Pancreas (tissue), 10 donors: ENCODE results near the gene CD27. TPM values are rescaled to one million over a fixed set of nuclear protein-coding genes. Genes with fewer than 3 reads are reported as not detected.
"Not testable (repeated sequence)": the region's sequence is repeated elsewhere in the genome, so short reads cannot be mapped to it uniquely, and the experiment has no call there.

Experiments used
- ATAC-seq, 4 donors: fragments of 200-7000 bp; cut with Tn5 transposase; one replicate each; pipeline versions ENCODE4 v1.8.0 to v1.9.1; 2020; ENCODE audit warnings: mild to moderate bottlenecking in 4 of 4, moderate library complexity in 4 of 4
- DNase-seq, 6 donors: peaks; one replicate each; pipeline ENCODE4 v3.0.0-alpha.2; 2020
- FAIRE-seq: peaks from 2 replicates; lab custom pipeline; 2012; peaks lifted over from hg19 to GRCh38; lab: Jason Lieb, UNC
- H3K27ac ChIP-seq, 4 donors: fragments of 200-600 bp; sonication (generic); 1 replicate in 3 of 4; 2 replicates in 1 of 4; pipeline versions ENCODE4 v1.5.0 to v1.8.0; 2020
- H3K27me3 ChIP-seq, 4 donors: fragments of 200-600 bp; one replicate each; pipeline ENCODE4 v1.8.0; 2021
- H3K36me3 ChIP-seq, 3 donors: fragments of 200-600 bp; sonication (generic) in 1 of 3; one replicate each; pipeline versions ENCODE4 v1.5.0 to v1.8.0; 2020 to 2021
- H3K4me1 ChIP-seq, 3 donors: fragments of 200-600 bp; one replicate each; pipeline ENCODE4 v1.8.0; 2021
- H3K4me3 ChIP-seq, 4 donors: fragments of 200-600 bp; sonication (generic) in 2 of 4; one replicate each; pipeline versions ENCODE4 v1.5.0 to v1.8.0; 2020 to 2021
- H3K9me3 ChIP-seq, 4 donors: fragments of 200-600 bp; one replicate each; pipeline ENCODE4 v1.8.0; 2021
- WGBS, 2 donors: extraction: QIAGEN DNeasy Blood & Tissue Kit; methylation state at CpG; one replicate each; pipeline ENCODE4 v1.1.7; 2013; 5-methylcytosine and 5-hydroxymethylcytosine counted together
- intact Hi-C, 3 donors: fragments of 100-400 bp; cut with DNase I; formaldehyde crosslinking; loops; one replicate each; pipeline versions ENCODE4 v1.11.1 to v1.14.2; 2022
- polyA plus RNA-seq, 2 donors: library from polyadenylated mRNA; stranded (reverse); fragments of 200-250 nt; gene quantifications; one replicate each; pipeline ENCODE4 v1.2.3, GENCODE V29; 2013
- total RNA-seq, 6 donors: library from RNA; stranded (reverse); fragmentation: NEBNext Ultra II Directional in 4 of 6; extraction: Animal tissue kit (Norgen Biotek cat#: 25700) in 4 of 6; gene quantifications; one replicate each; pipeline versions ENCODE4 v1.2.1 to v1.2.4, GENCODE V29; 2021 to 2023
- TF ChIP-seq, protein P1 (sequence below), 4 donors: fragments of 200-600 bp; sonication (generic) in 3 of 4; IDR thresholded peaks; one replicate each; pipeline versions ENCODE4 v1.5.0 to v1.8.0; 2021; ENCODE audit warnings: antibody characterized with exemption in 4 of 4
- donor health status: healthy with polysubstance abuse.
- donor health status: DM: no; HTN: no; CAD: no; lungs with moderate emphysema.
- donor health status: DM: no; HTN: no; CAD: no.
- donor health status: control.
- donor health status: control.
- donor health status: Bipolar disorder and iron deficiency.
- donor health status: DM: yes; HTN: yes; CAD: no.
- donor health status: DM: no; HTN: no; CAD: no.
- donor health status: DM: no; HTN: no; CAD: no.
- donor health status: DM: yes; HTN: yes; CAD: no.

CD27 gene
- total and polyA plus RNA-seq, 8 donors = 0.14 to 0.81 (median 0.28) TPM; not detected in 2

DNA sequence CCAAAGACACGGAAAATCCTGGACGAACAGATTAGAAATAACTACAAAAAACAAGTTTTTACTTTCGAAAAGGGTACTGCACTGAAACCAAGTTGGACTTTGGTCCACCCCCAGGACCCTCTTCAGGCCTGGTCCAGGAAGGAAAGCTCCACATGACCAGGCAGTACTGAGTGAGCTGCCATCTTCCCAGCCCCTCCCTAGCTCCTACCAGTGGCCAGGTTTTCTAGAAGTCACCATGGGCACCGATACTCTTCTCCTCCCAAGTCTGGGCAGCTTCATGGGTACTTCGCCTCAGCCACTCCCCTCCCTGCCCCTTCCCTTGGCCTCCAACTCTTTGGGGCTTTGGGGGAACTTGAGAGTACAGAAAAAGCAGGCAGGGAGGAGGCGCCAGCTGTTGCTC, 19.1 kb downstream of the CD27 start:
- Histone ChIP-seq H3K9me3 (no peaks in the 10 kb centered on the region), H3K27ac (no peak overlapping the region), H3K36me3 (peaks cover 0 to 45% (median 5%) of the 10 kb centered on the region in 3 donors), H3K4me1 (no peaks in the 10 kb centered on the region), H3K27me3 (no peaks in the 10 kb centered on the region), H3K4me3 (no peak overlapping the region)
- DNase-seq (no peak), FAIRE-seq (no peak), ATAC-seq (no peak)
- intact Hi-C loops = loop anchor here in 1 of 3 donors (5.0 kb wide), 1 partner anchor 37 kb away; no protein-coding TSS in a partner anchor
- TF ChIP-seq, protein P1, sequence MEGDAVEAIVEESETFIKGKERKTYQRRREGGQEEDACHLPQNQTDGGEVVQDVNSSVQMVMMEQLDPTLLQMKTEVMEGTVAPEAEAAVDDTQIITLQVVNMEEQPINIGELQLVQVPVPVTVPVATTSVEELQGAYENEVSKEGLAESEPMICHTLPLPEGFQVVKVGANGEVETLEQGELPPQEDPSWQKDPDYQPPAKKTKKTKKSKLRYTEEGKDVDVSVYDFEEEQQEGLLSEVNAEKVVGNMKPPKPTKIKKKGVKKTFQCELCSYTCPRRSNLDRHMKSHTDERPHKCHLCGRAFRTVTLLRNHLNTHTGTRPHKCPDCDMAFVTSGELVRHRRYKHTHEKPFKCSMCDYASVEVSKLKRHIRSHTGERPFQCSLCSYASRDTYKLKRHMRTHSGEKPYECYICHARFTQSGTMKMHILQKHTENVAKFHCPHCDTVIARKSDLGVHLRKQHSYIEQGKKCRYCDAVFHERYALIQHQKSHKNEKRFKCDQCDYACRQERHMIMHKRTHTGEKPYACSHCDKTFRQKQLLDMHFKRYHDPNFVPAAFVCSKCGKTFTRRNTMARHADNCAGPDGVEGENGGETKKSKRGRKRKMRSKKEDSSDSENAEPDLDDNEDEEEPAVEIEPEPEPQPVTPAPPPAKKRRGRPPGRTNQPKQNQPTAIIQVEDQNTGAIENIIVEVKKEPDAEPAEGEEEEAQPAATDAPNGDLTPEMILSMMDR (IDR thresholded peaks at IDR 0.05) = no peak
- WGBS, 2 donors = 84 to 86% methylated on average over 6 of the region's 6 CpGs

DNA sequence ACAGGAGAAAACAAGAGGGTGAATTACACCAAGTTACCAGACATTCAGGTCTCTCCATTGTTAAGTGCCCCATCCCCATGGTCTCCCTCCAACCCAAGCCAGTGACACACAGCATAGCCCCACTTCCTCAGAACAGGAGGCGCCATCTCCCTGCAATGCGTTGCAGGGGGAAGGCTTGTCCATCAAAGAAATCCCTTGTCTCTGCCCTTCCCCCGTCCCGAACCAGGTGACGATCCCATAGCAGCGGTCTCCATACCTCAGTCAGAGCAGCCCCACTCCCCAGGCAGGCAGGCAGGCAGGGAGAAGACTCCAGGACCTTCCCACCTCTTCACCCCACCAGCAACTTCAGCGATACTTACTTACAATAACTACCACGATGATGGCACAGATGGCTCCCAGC, 19.8 kb downstream of the CD27 start:
- TF ChIP-seq, protein P1 (IDR thresholded peaks at IDR 0.05) = no peak
- Histone ChIP-seq H3K27me3 (no peaks in the 10 kb centered on the region), H3K4me1 (peaks cover 0 to 6% (median 0%) of the 10 kb centered on the region in 3 donors)

DNA sequence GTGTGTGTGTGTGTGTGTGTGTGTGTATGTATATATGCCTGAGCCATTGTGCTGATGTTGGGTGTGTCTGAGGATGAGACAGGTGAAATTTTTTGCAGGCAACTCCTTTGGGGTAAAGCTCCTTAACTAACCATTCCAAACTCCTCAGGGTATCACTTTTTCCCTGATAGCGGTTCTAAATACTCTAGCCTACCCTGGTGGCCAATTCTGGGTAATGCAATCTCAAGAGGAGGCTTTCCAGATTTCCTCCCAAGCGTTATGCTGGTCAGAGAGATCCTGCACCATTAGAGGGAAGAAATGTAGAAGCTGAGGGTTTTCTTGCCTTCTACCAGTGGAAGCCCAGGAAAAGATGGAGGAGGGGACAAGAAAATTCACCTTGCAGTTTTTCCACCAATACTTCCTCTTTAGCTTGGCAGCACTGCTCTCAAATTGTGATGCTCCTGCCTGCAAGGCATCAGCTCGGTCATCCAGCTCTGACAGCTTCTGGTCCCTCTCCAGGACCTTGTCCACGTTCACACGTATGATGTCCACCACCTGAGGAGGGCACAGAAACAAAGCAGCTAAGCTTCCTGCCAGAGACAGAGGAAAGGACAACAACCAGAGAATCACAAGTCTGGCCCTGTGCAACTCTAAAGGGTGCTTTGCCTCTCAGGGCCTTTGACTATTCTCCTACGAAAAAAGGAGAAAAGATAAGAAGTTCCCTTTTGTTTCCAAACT, 20.9 kb downstream of the CD27 start:
- Histone ChIP-seq H3K27me3 (no peaks in the 10 kb centered on the region), H3K36me3 (peaks cover 0 to 29% (median 0%) of the 10 kb centered on the region in 3 donors), H3K4me3 (no peak overlapping the region), H3K27ac (no peak overlapping the region), H3K4me1 (peaks cover 0 to 10% (median 0%) of the 10 kb centered on the region in 3 donors), H3K9me3 (no peaks in the 10 kb centered on the region)
- FAIRE-seq (no peak), ATAC-seq (peak in 3 of 4 donors; percentile 60 to 72 (median 68)), DNase-seq (peak in 2 of 6 donors; percentile 43 to 64)
- intact Hi-C loops = no loop called here
- 39 to 41% methylated on average over 6 of the region's 6 CpGs for whole genome bisulfite sequencing, 2 donors
- TF ChIP-seq, protein P1 (IDR thresholded peaks at IDR 0.05) = peak; percentile 52 to 65 (median 60)

More for the DNA sequence above, 19.8 kb downstream of the CD27 start:
- peaks cover 0 to 39% (median 2%) of the 10 kb centered on the region in 3 donors for H3K36me3 ChIP-seq
- intact Hi-C loops = loop anchor here in 1 of 3 donors (5.0 kb wide), 1 partner anchor 37 kb away; no protein-coding TSS in a partner anchor
- no peaks in the 10 kb centered on the region for H3K9me3 ChIP-seq
- H3K4me3 ChIP-seq = no peak overlapping the region
- no peak for FAIRE-seq
- no peak for ATAC-seq
- no peak overlapping the region for H3K27ac ChIP-seq
- no peak for DNase-seq
- WGBS, 2 donors = 88 to 89% methylated on average over 8 of the region's 8 CpGs

DNA sequence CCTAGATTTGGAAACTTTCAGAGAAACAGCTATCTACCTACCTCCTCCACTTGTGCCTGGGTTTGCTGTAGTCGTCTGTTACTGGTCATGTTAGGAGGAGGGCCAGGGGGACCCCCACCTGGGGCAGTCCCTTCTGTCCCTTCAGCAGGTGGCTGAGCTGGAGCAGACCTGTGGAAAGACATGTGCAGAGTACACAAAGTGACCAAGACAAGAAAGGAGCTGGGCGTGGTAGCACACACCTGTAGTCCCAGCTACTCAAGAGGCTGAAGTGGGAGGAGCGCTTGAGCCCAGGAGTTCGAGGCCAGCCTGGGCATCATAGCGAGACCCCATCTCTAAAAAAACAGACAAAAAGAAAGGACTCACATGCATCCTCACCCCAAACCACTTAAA, 21.4 kb downstream of the CD27 start:
- Histone ChIP-seq H3K36me3 (peaks cover 0 to 27% (median 0%) of the 10 kb centered on the region in 3 donors), H3K27ac (no peak overlapping the region), H3K27me3 (no peaks in the 10 kb centered on the region), H3K4me3 (no peak overlapping the region), H3K4me1 (peaks cover 0 to 10% (median 0%) of the 10 kb centered on the region in 3 donors), H3K9me3 (no peaks in the 10 kb centered on the region)
- DNase-seq (no peak), ATAC-seq (no peak), FAIRE-seq (no peak)
- TF ChIP-seq, protein P1 (IDR thresholded peaks at IDR 0.05) = no peak
- 88 to 92% methylated on average over 5 of the region's 5 CpGs for WGBS, 2 donors
- intact Hi-C loops = no loop called here

DNA sequence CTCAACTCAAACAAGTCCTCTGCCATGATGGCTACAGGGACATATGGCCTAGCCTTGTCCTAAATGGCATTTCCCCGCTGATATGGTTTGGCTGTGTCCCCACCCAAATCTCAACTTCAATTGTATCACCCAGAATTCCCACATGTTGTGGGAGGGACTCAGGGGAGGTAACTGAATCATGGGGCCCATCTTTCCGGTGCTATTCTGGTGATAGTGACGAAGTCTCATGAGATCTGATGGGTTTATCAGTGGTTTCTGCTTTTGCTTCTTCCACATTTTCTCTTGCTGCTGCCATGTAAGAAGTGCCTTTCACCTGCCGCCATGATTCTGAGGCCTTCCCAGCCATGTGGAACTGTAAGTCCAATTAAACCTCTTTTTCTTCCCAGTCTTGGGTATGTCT, 22.0 kb downstream of the CD27 start:
- H3K9me3 ChIP-seq, FAIRE-seq, H3K4me1 ChIP-seq, H3K4me3 ChIP-seq, H3K27me3 ChIP-seq, ATAC-seq, H3K27ac ChIP-seq, intact Hi-C loops, DNase-seq: not testable (repeated sequence)
- H3K36me3 ChIP-seq = peaks cover 0 to 27% (median 0%) of the 10 kb centered on the region in 3 donors
- WGBS, 2 donors = 93 to 96% methylated on average over 4 of the region's 4 CpGs

DNA sequence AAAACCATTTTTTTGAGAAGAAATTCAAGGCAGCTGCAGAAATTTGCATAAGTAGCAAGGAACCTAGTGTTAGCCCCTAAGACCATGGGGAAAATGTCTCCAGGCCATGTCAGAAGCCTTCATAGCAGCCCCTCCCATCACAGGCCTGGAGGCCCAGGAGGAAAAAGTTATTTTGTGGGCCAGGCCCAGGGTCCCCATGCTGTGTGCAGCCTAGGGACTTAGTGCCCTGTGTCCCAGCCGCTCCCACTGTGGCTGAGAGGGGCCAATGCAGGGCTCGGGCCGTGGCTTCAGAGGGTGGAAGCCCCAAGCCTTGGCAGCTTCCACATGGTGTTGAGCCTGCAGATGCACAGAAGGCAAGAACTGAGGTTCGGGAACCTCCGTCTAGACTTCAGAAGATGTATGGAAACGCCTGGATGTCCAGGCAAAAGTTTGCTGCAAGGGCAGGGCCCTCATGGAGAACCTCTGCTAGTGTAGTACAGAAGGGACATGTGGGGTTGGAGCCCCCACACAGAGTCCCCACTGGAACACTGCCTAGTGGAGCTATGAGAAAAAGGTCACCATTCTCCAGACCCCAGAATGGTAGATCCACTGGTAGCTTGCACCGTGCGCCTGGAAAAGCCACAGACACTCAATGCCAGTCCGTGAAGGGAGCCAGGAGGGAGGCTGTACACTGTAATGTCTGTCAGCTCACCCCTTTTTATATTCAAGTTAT, 23.0 kb downstream of the CD27 start:
- 92 to 96% methylated on average over 9 of the region's 9 CpGs for whole genome bisulfite sequencing, 2 donors
- peaks cover 0 to 18% (median 0%) of the 10 kb centered on the region in 3 donors for H3K36me3 ChIP-seq
- H3K4me1 ChIP-seq, DNase-seq, H3K27me3 ChIP-seq, H3K4me3 ChIP-seq, H3K27ac ChIP-seq, intact Hi-C loops, ATAC-seq, H3K9me3 ChIP-seq, FAIRE-seq: not testable (repeated sequence)
